ENCODE data around the gene STH.

- TF ChIP-seq, protein P1, sequence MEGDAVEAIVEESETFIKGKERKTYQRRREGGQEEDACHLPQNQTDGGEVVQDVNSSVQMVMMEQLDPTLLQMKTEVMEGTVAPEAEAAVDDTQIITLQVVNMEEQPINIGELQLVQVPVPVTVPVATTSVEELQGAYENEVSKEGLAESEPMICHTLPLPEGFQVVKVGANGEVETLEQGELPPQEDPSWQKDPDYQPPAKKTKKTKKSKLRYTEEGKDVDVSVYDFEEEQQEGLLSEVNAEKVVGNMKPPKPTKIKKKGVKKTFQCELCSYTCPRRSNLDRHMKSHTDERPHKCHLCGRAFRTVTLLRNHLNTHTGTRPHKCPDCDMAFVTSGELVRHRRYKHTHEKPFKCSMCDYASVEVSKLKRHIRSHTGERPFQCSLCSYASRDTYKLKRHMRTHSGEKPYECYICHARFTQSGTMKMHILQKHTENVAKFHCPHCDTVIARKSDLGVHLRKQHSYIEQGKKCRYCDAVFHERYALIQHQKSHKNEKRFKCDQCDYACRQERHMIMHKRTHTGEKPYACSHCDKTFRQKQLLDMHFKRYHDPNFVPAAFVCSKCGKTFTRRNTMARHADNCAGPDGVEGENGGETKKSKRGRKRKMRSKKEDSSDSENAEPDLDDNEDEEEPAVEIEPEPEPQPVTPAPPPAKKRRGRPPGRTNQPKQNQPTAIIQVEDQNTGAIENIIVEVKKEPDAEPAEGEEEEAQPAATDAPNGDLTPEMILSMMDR (IDR thresholded peaks at IDR 0.05; ENCODE audit: poor library complexity), result no peak
- TF ChIP-seq EZH2phosphoT487 (IDR thresholded peaks at IDR 0.05; ENCODE audit: low read depth, severe bottlenecking, unreplicated experiment), result no peak
These were observed 14.7 kb upstream of the STH start for GRCh38 chr17:45984368-45984767.

Data from hepatocyte (in vitro differentiated cells).